Esophagus muscularis mucosa (tissue), 4 donors: ENCODE results near the gene OGFR. TPM values are rescaled to one million over a fixed set of nuclear protein-coding genes. Genes with fewer than 3 reads are reported as not detected.

Source experiments
- DNase-seq: peaks from one replicate; pipeline ENCODE4 v3.0.0-alpha.2; 2017; ENCODE audit errors: extremely low spot score
- H3K27ac ChIP-seq, 4 donors: fragments of 200-600 bp; sonication (generic); replicated peaks in 1 of 4; 1 replicate in 3 of 4; 2 replicates in 1 of 4; pipeline ENCODE4 v1.5.1; 2016 to 2019; ENCODE audit warnings: mild to moderate bottlenecking in 1 of 4
- H3K27me3 ChIP-seq, 4 donors: fragments of 200-600 bp; sonication (generic); one replicate each; pipeline versions ENCODE4 v1.5.1 to v1.6.0; 2016 to 2019
- H3K36me3 ChIP-seq, 4 donors: fragments of 200-600 bp; sonication (generic); one replicate each; pipeline ENCODE4 v1.5.1; 2016 to 2019
- H3K4me1 ChIP-seq, 4 donors: fragments of 200-600 bp; sonication (generic); one replicate each; pipeline ENCODE4 v1.5.1; 2016 to 2019
- H3K4me3 ChIP-seq, 4 donors: fragments of 200-600 bp; sonication (generic); 1 replicate in 2 of 4; 2 replicates in 2 of 4; pipeline ENCODE4 v1.5.1; 2016 to 2019; ENCODE audit warnings: mild to moderate bottlenecking in 4 of 4, moderate library complexity in 1 of 4
- H3K9me3 ChIP-seq, 4 donors: fragments of 200-600 bp; sonication (generic); 1 replicate in 3 of 4; 2 replicates in 1 of 4; pipeline ENCODE4 v1.5.1; 2016 to 2019
- EP300 ChIP-seq: sonication (generic); formaldehyde crosslinking; IDR thresholded peaks from one replicate; pipeline ENCODE4 v1.6.1; 2017; ENCODE audit warnings: antibody characterized with exemption
- POLR2A ChIP-seq: fragments of 450-650 bp; IDR thresholded peaks from one replicate; pipeline ENCODE4 v1.6.1; 2017; ENCODE audit warnings: antibody characterized with exemption, moderate library complexity, mild to moderate bottlenecking, low read depth
- POLR2AphosphoS5 ChIP-seq, 2 donors: sonication (generic); formaldehyde crosslinking; IDR thresholded peaks; one replicate each; pipeline ENCODE4 v1.6.1; 2017; ENCODE audit warnings: antibody characterized with exemption in 2 of 2
- WGBS: methylation state at CpG from one replicate; pipeline ENCODE4 v1.1.5; 2018; 5-methylcytosine and 5-hydroxymethylcytosine counted together
- intact Hi-C: fragments of 100-400 bp; cut with DNase I; formaldehyde crosslinking; loops from one replicate; pipeline ENCODE4 v1.15.1; 2023
- total RNA-seq, 4 donors: library from RNA; depleted of rRNA; stranded (reverse); fragments of >200 nt; gene quantifications; one replicate each; pipeline versions ENCODE4 v1.1.0 to v1.2.1, GENCODE V29; 2016
- TF ChIP-seq, protein P1 (sequence below), 3 experiments: fragments of 200-600 bp in 2 of 3; fragments of 450-650 bp in 1 of 3; sonication (generic) in 2 of 3; IDR thresholded peaks; one replicate each; pipeline ENCODE4 v1.5.1; 2017 to 2019; ENCODE audit warnings: antibody characterized with exemption in 3 of 3, mild to moderate bottlenecking in 2 of 3, moderate library complexity in 1 of 3

OGFR gene
- total RNA-seq, 4 donors from 2014 or later, result 46.1 to 84.5 (median 62.7) TPM

DNA sequence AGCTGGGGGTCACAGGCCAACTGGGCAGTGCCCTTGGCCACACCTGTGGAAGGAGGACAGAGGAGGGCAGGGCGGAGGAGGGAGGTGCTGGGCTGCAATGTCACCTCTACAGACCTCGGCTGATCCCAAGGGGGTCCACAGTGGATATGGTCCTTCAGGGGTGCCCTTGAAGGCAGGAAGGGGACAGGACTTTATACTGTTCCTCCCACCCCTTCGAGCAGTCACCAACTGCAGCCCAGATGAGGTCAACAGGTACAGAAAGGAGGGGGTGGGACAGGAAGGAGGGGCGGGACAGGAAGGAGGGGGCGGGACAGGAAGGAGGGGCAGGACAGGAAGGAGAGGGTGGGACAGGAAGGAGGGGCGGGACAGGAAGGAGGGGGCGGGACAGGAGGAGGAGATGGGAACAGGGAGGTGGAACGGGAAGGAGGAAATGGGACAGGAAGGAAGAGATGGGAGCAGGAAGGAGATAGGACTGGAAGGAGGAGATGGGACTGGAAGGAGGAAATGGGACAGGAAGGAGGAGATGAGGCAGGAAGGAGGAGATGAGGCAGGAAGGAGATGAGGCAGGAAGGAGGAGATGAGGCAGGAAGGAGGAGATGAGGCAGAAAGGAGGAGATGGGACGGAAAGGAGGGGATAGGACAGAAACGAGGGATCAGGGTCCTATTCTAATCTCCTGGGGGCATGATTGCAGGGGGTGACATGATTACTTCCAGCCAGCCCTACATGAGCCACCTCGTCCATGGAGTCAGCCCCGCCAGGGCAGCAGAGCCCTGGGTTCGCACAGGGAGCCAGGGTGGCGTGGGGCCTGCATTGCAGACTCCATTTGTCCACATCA is 27.7 kb upstream of the OGFR start:
- TF ChIP-seq, protein P1, sequence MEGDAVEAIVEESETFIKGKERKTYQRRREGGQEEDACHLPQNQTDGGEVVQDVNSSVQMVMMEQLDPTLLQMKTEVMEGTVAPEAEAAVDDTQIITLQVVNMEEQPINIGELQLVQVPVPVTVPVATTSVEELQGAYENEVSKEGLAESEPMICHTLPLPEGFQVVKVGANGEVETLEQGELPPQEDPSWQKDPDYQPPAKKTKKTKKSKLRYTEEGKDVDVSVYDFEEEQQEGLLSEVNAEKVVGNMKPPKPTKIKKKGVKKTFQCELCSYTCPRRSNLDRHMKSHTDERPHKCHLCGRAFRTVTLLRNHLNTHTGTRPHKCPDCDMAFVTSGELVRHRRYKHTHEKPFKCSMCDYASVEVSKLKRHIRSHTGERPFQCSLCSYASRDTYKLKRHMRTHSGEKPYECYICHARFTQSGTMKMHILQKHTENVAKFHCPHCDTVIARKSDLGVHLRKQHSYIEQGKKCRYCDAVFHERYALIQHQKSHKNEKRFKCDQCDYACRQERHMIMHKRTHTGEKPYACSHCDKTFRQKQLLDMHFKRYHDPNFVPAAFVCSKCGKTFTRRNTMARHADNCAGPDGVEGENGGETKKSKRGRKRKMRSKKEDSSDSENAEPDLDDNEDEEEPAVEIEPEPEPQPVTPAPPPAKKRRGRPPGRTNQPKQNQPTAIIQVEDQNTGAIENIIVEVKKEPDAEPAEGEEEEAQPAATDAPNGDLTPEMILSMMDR (IDR thresholded peaks at IDR 0.05), result no peak
- TF ChIP-seq POLR2A (no peak), POLR2AphosphoS5 (IDR thresholded peaks at IDR 0.05) (no peak), EP300 (no peak)
- Histone ChIP-seq H3K36me3 (no peaks in the 10 kb centered on the region), H3K4me1 (peaks cover 2 to 15% (median 13%) of the 10 kb centered on the region in 4 donors), H3K27me3 (peaks cover 0 to 65% (median 0%) of the 10 kb centered on the region in 4 donors), H3K27ac (no peak overlapping the region), H3K4me3 (no peak overlapping the region), H3K9me3 (no peaks in the 10 kb centered on the region)
- intact Hi-C loops, result no loop called here
- 65% methylated on average over 12 of the region's 14 CpGs for WGBS
- DNase-seq, result no peak

DNA sequence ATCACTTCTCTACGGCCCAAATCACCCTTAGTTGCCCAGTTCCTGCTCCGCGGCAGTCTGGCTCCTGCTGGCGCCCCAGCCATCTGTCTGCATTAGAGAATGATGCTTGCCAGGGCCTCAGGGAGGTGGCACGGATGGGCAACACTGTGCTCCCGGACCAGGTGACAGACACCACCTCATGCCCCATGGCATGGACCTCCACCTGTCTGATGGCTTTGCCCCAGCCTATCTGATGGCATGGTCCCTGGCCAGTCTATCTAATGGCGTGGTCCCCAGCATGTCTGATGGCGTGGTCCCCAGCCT is 27.2 kb upstream of the OGFR start:
- no peaks in the 10 kb centered on the region for H3K9me3 ChIP-seq
- no peak overlapping the region for H3K27ac ChIP-seq
- 88% methylated on average over 7 of the region's 8 CpGs for WGBS
- peaks cover 2 to 15% (median 13%) of the 10 kb centered on the region in 4 donors for H3K4me1 ChIP-seq
- no peak for TF ChIP-seq POLR2A
- TF ChIP-seq EP300, result no peak
- TF ChIP-seq POLR2AphosphoS5 (IDR thresholded peaks at IDR 0.05), result no peak
- TF ChIP-seq, protein P1 (IDR thresholded peaks at IDR 0.05), result no peak
- no peak overlapping the region for H3K4me3 ChIP-seq
- intact Hi-C loops, result no loop called here
- no peak for DNase-seq
- H3K36me3 ChIP-seq, result no peaks in the 10 kb centered on the region
- peaks cover 0 to 60% (median 0%) of the 10 kb centered on the region in 4 donors for H3K27me3 ChIP-seq

DNA sequence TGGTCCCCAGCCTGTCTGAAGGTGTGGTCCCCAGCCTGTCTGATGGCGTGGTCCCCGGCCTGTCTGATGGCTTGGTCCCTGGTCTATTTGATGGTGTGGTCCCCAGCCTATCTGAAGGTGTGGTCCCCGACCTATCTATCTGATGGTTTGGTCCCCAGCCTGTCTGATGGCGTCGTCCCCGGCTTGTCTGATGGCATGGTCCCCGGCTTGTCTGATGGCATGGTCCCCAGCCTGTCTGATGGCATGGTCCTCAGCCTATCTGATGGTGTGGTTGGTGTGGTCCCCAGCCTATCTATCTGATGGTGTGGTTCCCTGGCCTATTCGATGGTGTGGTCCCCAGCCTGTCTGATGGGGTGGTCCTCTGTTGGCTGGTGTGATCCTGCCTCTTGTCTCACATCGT is 26.6 kb upstream of the OGFR start:
- Histone ChIP-seq H3K4me1 (peaks cover 2 to 15% (median 12%) of the 10 kb centered on the region in 4 donors), H3K27me3 (peaks cover 0 to 60% (median 0%) of the 10 kb centered on the region in 4 donors), H3K4me3 (no peak overlapping the region), H3K27ac (no peak overlapping the region), H3K36me3 (no peaks in the 10 kb centered on the region), H3K9me3 (no peaks in the 10 kb centered on the region)
- no peak for DNase-seq
- WGBS, result 100% methylated on average over 6 of the region's 9 CpGs
- intact Hi-C loops, result no loop called here
- TF ChIP-seq EP300, result no peak
- TF ChIP-seq POLR2AphosphoS5 (IDR thresholded peaks at IDR 0.05), result no peak
- TF ChIP-seq, protein P1 (IDR thresholded peaks at IDR 0.05), result no peak
- no peak for TF ChIP-seq POLR2A

DNA sequence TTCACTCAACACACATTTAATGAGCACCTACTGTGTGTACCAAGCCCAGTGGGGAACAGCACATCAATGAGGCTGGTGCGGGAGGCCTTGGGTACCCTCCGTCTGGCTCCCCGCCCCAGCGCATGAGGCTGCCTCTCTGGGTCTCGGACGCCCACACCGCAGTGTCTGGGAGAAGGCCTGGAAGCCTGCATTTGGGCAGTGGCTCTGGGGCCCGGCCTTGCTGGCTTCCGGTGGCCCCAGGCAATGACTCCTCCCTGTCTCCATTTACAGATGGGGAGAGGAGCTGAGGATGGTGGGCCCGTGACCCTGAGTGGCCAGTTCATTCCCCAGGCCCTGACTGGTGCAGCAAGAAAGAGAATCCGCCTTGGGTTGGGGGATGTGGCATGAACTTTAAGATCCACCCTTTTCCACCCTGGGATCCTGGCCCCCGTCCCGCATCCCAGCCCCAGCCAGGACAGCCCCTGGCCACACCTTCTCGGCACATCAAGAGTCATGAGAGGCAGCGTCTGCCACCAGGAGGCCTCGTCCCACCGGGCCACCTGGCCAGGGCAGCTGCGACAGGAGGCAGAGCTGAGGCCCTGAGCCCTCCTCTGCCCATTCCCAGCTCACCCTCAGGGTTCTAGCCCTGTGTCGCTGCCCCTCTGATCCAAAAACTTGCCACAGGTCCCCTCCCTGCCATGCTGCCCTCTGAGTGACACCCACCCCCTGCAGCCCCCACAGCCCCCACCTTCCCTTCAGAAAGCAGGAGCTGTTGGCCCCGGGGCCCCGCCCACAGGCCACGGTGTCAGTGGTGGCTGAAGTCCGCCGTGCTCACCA is 25.8 kb upstream of the OGFR start:
- H3K4me1 ChIP-seq, result peaks cover 5 to 9% (median 7%) of the 10 kb centered on the region in 4 donors
- DNase-seq, result no peak
- peaks cover 0 to 60% (median 0%) of the 10 kb centered on the region in 4 donors for H3K27me3 ChIP-seq
- no peaks in the 10 kb centered on the region for H3K9me3 ChIP-seq
- H3K4me3 ChIP-seq, result no peak overlapping the region
- H3K36me3 ChIP-seq, result no peaks in the 10 kb centered on the region
- intact Hi-C loops, result no loop called here
- 69% methylated on average over 11 of the region's 24 CpGs for WGBS
- no peak overlapping the region for H3K27ac ChIP-seq
- TF ChIP-seq POLR2AphosphoS5 (IDR thresholded peaks at IDR 0.05), result no peak
- TF ChIP-seq POLR2A, result no peak
- no peak for TF ChIP-seq EP300
- TF ChIP-seq, protein P1 (IDR thresholded peaks at IDR 0.05), result no peak
